HG03175 (cell line): Measurements from ENCODE around the gene MYLK4.

Experiments
- ATAC-seq: cut with Tn5 transposase; IDR thresholded peaks from one replicate; pipeline ENCODE4 v1.9.1; 2021; ENCODE audit warnings: mild to moderate bottlenecking, moderate library complexity; ENCODE audit not compliant: unreplicated experiment

Gene MYLK4

DNA sequence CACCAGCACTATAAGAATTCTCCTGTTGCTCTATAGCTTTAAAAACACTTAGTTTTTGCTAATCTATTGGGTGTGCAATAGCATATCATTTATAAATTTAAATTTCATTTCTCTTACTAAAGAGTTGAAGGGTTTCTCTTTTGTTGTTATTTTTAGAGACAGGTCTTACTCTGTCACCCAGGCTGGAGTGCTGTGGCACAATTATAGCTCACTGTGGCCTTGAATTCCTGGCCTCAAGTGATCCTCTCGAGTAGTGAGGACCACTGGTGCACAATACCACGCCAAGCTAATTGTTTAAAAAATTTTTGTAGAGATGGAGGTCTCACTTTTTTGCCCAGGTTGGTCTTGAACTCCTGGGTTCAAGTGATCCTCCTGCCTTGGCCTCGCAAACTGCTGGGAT lies 8.3 kb upstream of the MYLK4 start:
- ATAC-seq: no peak

DNA sequence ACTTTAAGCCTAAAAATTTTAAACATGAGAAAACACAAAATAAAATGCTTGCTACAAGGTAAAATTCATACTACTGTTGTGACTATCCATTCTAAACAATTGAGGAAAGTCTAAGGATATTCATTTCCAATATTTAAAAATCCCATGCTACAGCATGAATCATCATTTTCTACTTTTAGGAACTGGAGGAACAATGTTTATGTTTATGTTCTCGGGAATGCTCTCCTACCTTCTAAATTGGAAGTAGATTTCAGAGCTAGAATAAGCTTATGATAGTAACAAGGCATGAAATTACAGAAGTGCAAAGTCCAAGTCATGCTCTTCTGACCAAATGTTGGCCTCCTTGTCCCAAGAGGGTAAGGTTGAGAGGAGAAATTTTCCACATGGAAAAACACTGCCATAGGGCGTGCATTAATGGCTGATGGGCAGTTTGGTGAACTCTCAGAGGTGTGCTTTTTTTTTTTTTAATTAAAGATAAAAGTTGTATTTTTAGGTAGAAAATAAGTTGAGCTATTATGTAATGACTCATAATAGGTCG lies 6.0 kb upstream of the MYLK4 start:
- no peak for ATAC-seq

DNA sequence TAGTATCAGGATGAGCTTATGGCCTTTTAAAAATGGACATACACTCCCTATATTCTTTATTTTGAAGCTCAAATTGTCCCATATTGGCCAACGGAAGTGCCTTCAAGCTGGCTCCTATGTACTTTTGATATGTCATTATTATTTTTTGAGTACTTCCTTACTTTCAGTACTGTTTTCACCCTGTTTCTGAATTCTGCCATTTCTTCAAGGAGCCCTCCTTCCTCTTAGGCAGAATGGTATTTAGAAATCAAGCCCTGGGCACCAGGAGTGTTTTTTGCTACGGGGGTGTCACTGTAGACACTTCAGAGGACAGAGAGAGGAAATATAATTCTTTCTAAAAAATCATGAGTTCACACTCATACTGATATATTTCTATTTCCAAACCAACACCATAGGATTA lies 5.5 kb upstream of the MYLK4 start:
- ATAC-seq: no peak

DNA sequence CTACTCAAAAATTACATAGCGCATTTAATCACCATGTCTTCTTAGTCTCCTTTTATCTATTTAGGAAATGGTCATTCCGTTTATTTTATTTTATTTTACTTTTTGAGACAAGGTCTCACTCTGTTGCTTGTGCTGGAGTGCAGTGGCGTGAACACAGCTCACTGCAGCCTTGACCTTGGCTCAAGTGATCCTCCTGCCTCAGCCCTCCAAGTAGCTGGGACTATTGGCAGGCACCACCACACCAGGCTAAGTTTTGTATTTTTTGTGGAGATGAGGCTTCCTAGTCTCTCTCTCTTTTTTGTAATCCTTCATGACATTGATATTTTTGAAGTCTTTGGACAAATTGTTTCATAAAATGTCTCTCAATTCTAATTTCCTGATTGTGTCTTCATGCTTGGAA lies 4.7 kb upstream of the MYLK4 start:
- ATAC-seq: no peak

DNA sequence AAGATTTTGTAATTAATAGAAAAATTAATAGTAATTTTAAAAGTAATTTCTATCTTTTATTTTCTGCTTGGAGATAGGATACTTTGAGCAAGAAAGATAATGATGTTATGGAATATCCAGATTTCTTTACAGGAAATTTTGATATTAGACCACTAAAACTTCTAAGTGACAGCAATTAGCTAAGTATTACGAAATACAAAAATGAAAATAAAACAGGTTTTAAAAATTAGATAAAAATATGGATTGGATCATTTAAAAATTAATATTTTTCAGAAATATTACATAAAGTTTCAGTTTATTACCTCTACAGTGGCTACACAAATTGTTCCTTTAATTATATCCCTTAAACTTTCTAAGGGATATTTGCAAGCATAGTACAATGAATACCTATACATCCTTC lies 4.2 kb upstream of the MYLK4 start:
- no peak for ATAC-seq

DNA sequence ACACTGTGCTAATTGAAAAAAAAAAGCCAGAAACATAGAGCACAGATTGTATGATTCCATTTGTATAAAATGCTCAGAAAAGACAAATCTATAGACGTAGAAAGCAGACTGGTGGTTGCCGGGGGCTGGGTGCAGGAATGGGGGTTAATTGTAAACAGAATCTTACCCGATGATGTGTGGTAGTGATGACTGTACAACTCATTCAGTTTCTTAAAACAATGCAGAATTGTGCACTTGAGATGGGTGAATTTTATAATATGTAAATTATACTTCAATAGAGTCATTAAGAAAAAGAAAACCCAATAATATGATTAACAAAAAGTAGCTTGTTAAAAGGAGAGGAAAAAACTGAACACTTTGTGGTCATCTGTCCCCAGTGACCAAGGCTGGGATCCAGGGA lies 3.7 kb upstream of the MYLK4 start:
- no peak for ATAC-seq

DNA sequence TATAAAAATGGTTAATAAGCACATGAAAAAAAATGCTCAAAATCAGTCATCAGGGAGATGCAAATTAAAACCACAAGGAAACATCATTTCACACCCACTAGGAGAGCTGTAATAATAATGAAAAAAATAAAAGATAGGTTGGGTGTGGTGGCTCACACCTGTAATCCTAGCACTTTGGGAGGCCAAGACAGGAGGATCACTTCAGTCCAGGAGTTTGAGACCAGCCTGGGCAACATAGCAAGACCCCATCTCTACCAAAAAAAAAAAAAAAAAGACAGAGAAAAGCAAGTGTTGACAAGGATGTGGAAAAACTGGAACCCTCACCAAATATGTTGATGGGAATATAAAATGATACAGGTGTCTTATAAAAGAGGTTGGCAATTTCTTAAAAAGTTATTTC lies 3.0 kb upstream of the MYLK4 start:
- no peak for ATAC-seq

DNA sequence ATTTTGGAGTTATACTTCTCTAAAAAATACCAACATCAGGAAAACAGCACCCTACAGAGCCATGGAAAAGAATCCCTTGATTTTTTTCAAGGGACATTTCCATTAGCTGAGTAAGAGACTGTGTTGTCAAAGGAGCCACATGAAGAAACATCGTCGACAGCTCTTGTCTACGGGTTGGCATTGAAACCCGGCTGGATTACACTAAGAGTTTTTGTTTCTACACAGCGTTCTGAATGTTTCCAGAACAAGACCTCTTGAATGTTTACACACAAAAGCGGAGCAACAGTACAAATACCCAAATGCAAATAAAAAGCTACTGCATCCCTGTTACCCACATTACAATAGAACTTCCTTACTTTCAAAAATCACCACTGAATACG lies 2.4 kb upstream of the MYLK4 start:
- no peak for ATAC-seq

DNA sequence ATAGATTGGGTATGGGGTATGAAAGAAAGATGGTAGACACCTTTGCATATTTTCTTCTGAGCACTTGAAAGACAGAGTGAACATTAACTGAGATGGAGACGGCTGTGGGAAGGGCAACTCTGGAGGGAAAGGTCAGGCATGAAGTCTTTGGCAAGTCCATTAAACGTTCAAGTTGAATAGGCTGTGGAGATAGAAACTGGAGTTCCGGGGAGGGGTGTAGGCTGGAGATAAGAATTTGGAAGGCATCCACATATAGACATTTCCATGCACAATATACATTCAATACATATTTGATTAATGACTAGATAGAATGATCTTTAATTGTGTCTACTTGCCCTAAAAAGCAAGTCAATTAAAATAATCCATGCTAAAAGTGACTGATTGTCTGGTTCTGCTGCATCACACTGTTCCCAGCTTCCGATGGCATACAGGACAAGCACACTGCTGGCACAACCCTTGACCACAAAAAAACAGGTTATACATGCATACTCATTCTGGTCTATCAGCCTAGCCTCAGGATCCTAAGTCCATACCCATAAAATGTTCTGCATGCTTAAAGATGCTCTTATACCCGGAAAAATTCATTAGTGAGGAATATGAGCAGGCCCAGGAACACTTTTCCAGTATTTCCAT lies 1.9 kb upstream of the MYLK4 start:
- ATAC-seq: no peak

DNA sequence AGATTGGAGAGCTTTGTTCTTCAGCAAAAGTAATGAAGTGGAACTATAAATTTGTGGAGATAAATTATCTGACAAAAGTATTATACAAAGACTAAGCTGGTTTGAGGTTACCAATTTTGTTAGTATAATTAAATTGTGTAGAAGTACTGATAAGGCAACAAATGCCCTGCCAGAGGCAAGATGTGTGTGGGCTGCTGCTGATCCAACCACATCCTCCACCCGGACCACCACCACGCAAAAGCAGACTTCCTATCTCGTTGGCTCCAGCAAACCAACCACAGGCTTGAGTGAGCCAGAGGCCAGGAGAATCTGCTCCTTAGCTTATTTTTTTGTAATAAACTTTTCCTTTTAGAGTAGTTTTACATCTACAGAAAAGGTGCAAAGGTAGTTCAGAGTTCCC lies 1.1 kb upstream of the MYLK4 start:
- ATAC-seq: no peak

DNA sequence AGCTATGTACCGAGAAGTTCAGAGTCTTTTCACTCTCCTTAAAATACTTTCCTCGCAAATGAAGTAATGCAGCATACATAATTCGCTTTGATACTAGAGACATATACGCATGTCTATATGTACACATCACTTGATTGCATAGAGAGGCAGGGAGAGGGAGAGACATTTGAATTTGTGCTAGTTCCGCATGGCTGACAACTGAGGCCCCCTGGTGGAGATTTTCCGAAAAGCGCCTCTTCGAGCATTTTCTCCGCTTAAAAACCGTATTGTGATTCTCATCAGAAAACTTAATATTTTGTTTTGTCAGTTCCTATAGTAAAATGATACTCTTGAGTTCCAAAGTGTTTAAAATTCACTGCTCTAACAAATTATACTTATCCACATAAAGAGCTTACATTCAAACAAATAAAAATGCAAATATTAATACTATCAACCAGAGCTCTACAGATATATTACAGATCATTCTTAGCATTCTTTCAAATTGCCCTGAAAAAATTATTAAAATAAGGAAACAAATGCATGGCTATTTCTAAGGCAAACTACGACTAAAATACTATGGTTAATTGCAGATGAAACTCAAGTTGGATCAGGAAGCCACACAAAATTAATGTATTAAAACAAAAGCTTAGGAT lies 637 bp downstream of the MYLK4 start:
- no peak for ATAC-seq

DNA sequence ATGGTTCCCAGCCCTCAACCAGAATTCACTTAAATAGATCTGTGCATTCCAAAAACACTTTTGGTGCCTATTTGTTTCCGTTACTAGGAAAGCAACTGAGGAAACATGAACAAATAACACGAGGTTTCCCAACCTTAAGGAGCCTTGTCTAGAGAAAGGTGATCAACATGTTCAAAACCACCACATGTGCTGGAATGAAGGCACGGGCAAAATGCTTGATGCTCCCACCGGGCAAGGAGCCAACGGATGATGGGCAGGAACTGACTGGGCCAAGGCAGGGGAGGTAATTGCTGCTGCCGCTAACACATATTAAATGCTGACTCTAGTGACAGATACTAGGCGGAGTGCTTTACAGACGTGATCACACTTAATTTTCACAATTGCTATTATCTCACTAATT lies 2.5 kb downstream of the MYLK4 start:
- no peak for ATAC-seq

DNA sequence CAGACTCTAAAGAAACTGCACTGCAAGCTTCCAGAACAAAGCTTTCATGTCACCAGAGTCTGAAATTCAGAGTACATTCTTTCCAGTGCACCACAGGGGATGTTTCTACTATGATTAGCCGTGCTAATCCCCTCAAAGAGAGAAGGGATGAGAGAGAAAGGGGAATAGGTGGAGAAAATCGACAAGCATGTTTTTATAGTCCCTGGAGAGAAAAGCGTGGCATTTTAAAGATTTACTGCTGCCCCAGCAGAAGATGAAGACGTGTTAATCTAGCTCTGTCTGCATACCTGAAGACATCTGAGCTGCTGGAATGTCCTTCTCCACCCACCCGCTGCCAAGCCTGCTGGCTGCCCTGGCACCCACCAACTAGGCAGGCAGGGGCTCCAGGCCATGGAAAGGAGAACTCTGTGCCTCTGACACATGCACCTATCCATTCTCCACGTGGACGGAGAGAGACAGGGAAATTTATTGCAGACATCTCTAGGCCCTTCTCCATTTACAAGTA lies 4.1 kb downstream of the MYLK4 start:
- ATAC-seq: no peak

DNA sequence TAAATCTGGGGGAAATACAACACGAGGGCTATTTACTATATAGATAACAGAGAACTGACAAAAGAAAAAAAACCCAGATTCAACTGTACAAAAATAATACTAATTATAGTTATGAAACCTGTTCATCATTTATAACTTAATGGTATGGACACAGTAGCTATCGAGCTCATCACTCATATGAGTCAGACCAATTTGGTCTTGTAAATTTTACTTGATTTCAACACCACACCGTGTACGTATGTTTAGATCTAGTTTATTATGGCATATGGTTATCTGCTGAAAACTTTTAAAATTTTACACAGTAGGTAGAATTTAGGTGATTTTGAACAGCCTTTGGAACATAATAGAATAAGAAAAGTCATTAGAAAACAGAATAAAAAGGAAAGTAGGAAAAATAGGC lies 5.5 kb downstream of the MYLK4 start:
- no peak for ATAC-seq

DNA sequence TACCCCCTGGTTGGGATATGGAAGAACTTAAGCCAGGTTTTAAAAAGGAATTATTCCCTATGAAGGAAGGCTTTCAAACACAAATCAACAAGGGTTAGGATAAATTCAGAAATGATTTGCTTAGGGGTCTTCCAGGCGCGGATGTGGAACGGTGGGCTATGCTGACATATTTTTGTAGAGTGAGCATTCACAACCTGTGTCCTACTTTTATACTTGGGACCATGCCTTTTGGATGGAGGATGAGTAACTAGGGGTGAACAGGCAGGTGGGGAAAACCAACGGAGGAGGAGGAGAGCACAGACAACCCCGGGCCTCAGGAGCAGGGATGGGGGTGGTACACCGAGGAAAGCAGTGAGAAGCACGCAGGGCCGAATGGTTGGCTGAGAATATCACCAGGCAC lies 5.9 kb downstream of the MYLK4 start:
- ATAC-seq: no peak

DNA sequence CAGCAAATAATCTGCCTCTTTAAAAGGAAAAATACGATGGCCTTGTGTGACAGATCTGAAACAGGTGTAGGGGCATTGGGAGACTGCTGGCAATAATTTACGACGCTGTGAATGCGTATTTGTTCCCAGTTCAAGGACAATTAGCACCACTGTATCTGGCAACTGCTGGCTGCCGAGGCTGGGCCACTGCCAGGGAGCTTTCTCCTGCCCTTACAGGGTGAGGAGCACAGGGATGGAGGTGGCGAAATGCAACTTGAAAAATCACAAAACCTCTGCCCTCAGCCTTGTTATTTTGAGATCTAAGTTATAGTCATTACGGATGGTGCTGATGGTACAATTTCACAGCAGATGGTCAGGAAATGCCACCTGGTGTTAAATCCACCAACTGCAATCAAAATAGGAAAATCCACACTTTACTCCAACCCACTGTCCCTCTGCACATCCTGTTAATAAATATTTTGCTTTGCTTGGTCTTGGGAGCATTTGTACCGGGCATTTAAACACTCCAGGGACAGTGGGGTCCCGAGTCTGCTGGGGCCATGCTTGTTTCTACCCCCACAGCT lies 6.4 kb downstream of the MYLK4 start:
- ATAC-seq: no peak

DNA sequence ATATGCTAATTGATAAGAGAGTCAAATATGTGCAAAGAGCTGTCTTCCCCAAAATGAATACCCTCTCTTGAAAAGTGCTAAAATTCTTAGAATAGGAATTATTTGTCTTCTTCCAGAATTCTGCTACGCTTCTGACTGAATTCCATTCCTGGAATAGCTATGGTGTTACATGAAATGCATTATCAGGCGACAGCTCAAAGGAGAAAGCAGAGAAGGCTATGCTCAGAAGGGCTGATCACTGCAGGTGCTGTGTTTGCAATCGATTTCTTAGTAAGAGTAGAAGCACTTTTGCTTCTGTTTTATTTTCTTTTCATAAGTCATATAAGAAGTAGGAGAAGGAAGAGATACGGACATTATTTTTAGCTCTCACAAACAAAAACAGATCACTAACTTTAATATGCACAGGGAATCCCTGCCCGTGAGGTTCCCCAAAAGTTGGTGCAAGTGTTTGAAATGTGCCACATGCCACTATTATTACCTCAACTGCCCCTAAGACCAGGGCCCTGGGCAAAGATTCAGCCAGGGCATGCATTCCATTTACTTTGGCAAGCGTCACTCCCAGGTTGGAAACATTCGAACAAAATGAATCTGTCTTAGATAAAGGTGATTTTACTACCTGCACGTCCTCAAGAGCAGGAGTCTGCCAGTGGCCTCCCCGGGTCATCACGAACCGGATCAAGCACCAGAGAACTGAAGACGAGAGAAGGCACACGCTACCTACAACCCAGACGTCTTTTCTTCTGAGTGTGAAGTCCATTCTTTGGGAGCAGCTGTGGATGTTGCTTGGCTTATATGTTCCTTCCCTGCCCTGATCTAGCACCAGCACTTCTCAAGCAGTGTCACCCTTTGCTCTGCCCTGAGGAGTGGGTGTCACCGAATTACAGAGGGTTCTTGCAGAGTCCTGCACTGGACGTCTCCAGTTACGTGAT lies 7.2 kb downstream of the MYLK4 start:
- ATAC-seq: no peak

DNA sequence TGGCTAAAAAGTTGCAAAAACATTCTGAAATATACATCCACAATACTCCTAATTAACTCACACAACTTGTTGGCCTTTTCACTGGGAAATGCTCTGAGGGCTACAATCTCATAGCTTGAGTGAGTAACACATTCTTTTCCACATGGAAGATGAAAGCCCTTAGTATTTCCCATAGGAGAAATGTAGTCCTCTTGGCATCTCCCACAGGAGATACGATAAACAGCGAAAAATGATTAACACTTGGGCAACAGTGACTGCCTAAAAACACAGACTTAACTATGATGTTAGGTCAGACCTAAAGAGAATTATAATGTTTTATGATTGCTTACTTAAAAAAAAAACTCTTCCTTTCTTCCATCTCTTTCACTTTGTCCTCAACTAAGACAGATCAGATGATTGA lies 9.0 kb downstream of the MYLK4 start:
- ATAC-seq: no peak

DNA sequence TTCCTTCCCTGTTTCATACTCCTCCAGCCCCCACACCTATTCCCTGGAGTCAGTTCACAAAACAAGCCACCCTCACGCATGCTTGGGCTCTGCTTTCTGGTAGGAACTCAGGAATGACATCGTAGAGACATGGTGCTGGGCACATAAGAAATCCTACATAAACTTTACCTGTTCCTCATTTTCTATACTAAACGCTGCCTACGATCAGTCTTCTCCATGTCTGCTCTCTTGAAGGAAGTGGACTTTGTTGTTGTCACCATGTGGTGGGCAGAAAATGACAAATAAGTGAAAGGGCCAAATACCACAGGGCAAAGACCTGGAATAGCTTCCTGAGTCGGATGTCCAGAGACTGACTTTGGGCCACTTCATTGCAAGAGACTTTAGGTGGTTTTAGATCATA lies 10.1 kb downstream of the MYLK4 start:
- ATAC-seq: no peak

DNA sequence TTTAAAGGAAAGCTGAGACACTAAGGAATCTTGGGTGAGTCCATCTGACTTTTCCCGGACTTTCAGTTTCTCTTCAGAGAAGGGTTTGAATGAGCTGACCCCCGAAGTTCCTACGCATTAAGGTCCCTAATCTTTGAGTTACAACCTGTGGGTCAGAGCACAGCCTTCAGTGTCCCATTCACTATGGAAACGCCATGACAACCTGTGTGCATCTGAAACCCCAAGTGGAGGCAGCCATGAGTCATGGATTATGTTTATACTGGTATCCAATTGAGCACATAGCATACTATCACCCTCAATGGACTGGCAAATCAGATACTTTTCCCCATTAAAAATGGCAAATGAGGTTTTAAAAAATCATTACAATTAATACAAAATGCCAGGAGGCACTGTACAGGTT lies 11.4 kb downstream of the MYLK4 start:
- no peak for ATAC-seq

DNA sequence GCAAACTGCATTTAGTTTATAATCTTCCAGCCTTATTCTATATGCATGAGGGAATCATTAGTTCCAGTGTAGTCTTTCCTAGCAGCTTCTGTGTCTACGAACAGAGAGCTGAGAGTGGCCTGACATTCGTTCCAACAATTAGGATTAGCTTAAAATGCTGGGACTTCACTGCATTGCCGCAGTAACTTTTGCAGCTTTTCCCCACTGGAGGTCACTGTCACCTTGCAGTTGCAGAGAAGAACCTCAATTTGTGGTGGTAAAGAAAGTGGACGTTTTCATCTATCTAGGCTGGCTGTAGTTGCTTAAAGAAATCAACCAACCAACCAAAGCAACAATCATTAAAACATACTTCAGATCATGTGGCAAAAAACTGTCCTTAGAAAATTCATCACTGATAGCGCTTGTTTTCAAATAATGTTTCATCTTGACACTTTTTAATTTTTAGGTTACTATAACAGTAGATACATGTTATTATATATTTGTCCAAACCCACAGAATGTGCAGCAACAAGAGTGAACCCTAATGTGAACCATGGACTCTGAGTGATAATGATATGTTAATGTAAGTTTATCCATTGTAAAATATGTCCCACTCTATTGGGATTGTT lies 12.2 kb downstream of the MYLK4 start:
- no peak for ATAC-seq
